Thoracic aorta (tissue), 2 donors: ENCODE data around the gene DENND5A. TPM values are rescaled to one million over a fixed set of nuclear protein-coding genes. Genes with fewer than 3 reads are reported as not detected.
"Not testable (repeated sequence)": the region's sequence is repeated elsewhere in the genome, so short reads cannot be mapped to it uniquely, and the experiment has no call there.

Source experiments
- ATAC-seq: fragments of 150-250 bp; one replicate; pipeline ENCODE4 v1.8.0; 2017; ENCODE audit warnings: low read depth; ENCODE audit not compliant: insufficient number of reproducible peaks, low FRiP score
- DNase-seq: peaks from one replicate; pipeline ENCODE4 v3.0.0-alpha.2; 2020; ENCODE audit warnings: low spot score
- H3K27ac ChIP-seq, 2 donors: fragments of 200-600 bp; sonication (generic); 1 replicate in 1 of 2; 2 replicates in 1 of 2; pipeline ENCODE4 v1.5.1; 2016; ENCODE audit warnings: mild to moderate bottlenecking in 2 of 2, moderate library complexity in 2 of 2
- H3K27me3 ChIP-seq: fragments of 200-600 bp; sonication (generic); replicated peaks from 2 replicates; pipeline ENCODE4 v1.6.0; 2016; ENCODE audit warnings: mild to moderate bottlenecking; ENCODE audit not compliant: insufficient read depth
- H3K36me3 ChIP-seq: fragments of 200-600 bp; sonication (generic); one replicate; pipeline ENCODE4 v1.5.1; 2016
- H3K4me1 ChIP-seq, 2 donors: fragments of 200-600 bp; sonication (generic); 1 replicate in 1 of 2; 2 replicates in 1 of 2; pipeline versions ENCODE4 v1.5.1 to v1.6.0; 2016; ENCODE audit warnings: low read depth in 2 of 2, mild to moderate bottlenecking in 1 of 2; ENCODE audit not compliant: control insufficient read depth in 1 of 2
- H3K4me3 ChIP-seq: fragments of 200-600 bp; sonication (generic); 2 replicates; pipeline ENCODE4 v1.5.1; 2016; ENCODE audit warnings: mild to moderate bottlenecking
- H3K9me3 ChIP-seq: fragments of 200-600 bp; sonication (generic); 2 replicates; pipeline ENCODE4 v1.5.1; 2016
- CTCF ChIP-seq: fragments of 200-600 bp; sonication (generic); IDR thresholded peaks from one replicate; pipeline ENCODE4 v1.5.1; 2019; ENCODE audit warnings: antibody characterized with exemption
- total RNA-seq, 2 donors: library from RNA; depleted of rRNA; stranded (reverse); fragments of >200 nt; gene quantifications; one replicate each; pipeline versions ENCODE4 v1.1.0 to v1.2.3, GENCODE V29; 2016

Gene DENND5A
- total RNA-seq, 2 donors from 2014 or later, result 169 to 178 TPM

DNA sequence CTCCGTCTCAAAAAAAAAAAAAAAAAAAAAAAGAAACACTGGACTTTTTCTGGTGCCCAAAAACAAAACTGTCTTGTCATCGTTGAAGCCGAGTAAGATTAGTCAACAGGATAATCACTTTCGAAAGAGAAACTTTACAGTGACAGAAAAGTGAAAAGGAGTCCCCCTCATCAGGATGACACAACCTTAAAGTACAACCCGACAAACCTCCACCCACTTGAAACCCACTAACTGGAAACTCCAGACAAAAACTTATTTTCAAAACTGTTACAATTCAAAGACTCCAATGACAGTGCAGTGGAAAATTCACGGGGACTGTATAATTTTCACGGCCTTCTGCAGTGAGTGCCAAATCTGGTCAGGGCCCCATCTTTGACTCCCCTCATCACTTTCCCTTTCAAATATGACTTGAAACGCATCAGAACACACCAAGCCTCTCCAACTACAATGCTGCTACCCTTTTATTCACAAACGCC is 1.3 kb downstream of the DENND5A start:
- ATAC-seq, result peak; percentile 22
- Histone ChIP-seq H3K4me3 (peak overlapping the region; percentile 94), H3K36me3 (no peaks in the 10 kb centered on the region), H3K4me1 (peaks cover 11 to 32% of the 10 kb centered on the region in 2 donors), H3K27ac (peak overlapping the region; percentile 96 to 97), H3K27me3 (no peaks in the 10 kb centered on the region), H3K9me3 (no peaks in the 10 kb centered on the region)
- TF ChIP-seq CTCF, result no peak
- DNase-seq, result no peak

GRCh38 chr11:9260838-9261146 is 4.4 kb downstream of the DENND5A start:
- not testable (repeated sequence) for H3K27me3 ChIP-seq, ATAC-seq, DNase-seq, H3K27ac ChIP-seq, H3K36me3 ChIP-seq, H3K4me3 ChIP-seq, H3K9me3 ChIP-seq
- peaks cover 11 to 29% of the 10 kb centered on the region in 2 donors for H3K4me1 ChIP-seq

DNA sequence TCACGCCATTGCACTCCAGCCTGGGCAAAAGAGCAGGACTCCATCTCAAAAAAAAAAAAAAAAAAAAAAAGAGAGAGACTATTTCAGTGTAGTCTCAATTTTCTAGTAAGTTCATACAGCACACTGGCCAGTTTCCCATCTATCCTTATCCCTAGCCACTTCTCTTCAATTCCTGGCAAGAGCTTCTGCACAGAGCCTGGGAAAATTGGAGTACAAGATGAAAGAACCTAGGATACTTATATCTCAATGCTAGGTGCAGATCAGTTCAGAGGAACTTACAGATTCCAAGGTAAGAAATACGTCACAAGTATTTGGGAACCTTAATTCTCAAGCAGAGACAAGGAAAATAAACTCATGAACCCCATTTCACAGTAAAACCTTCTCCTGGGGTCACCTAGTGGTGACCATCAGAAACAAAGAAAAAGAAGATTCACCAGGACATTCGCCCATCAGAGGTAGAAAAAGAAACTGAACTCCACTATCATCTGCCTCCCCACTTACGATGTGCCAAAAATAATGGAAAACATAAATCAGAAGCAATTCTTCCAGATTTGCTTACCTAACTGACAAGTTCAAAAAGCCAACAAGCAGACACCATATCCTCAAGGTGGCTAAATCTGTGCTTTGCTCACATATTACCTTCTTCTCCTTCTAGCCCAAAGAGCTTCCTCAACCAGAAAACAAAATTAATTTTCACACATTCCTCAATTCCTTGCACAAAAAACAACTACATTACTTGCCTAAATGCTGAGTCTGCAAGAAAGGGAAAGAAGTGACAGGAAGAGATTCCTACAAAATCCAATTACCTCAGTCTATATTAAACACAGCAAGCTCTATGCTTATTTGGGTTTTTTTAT is 4.9 kb downstream of the DENND5A start:
- no peaks in the 10 kb centered on the region for H3K36me3 ChIP-seq
- H3K9me3 ChIP-seq, result no peaks in the 10 kb centered on the region
- no peaks in the 10 kb centered on the region for H3K27me3 ChIP-seq
- H3K4me1 ChIP-seq, result peaks cover 11 to 27% of the 10 kb centered on the region in 2 donors
- ATAC-seq (no peak), DNase-seq (no peak)
- TF ChIP-seq CTCF, result no peak
- H3K4me3 ChIP-seq, result no peak overlapping the region
- no peak overlapping the region for H3K27ac ChIP-seq

DNA sequence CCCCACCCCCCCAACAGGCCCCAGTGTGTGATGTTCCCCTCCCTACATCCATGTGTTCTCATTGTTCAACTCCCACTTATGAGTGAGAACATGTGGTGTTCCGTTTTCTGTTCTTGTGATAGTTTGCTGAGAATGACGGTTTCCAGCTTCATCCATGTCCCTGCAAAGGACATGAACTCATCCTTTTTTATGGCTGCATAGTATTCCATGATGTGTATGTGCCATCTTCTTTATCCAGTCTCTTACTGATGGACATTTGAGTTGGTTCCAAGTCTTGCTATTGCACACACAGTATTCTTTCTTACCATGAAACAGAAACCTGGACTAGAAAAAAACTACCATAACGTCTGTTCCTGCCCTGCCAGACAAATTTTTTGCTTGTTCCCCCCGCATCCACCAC is 6.9 kb downstream of the DENND5A start:
- H3K27me3 ChIP-seq, H3K4me3 ChIP-seq, H3K9me3 ChIP-seq, DNase-seq, ATAC-seq, H3K36me3 ChIP-seq, H3K27ac ChIP-seq: not testable (repeated sequence)
- peaks cover 17 to 31% of the 10 kb centered on the region in 2 donors for H3K4me1 ChIP-seq

DNA sequence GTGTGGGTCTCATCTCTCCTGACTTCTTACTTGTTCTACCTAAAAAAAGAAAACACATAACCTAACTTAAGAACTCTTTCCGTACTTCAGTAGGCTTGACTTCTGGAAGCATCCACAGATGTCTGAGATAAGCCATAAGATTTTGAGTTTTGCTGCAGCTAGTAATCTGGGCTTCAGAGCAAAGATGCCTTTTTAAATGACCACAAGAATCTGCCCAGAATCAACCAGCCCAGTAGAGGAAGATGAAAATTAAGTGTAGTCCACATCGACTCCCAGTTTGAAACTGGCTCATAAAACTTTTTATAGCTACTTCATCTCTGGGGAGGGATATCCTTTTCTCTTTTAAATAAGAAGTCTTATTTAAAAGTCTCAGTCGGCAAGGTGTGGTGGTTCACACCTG is 10.7 kb downstream of the DENND5A start:
- Histone ChIP-seq H3K27ac (no peak overlapping the region), H3K9me3 (no peaks in the 10 kb centered on the region), H3K4me3 (no peak overlapping the region), H3K4me1 (peaks cover 20 to 26% of the 10 kb centered on the region in 2 donors), H3K27me3 (no peaks in the 10 kb centered on the region), H3K36me3 (no peaks in the 10 kb centered on the region)
- ATAC-seq (no peak), DNase-seq (no peak)
- no peak for TF ChIP-seq CTCF

- no peaks in the 10 kb centered on the region for H3K36me3 ChIP-seq
- ATAC-seq (no peak), DNase-seq (no peak)
- H3K27ac ChIP-seq, result peak overlapping the region in 1 of 2 donors; percentile 25
- no peaks in the 10 kb centered on the region for H3K27me3 ChIP-seq
- no peak overlapping the region for H3K4me3 ChIP-seq
- H3K9me3 ChIP-seq, result no peaks in the 10 kb centered on the region
- H3K4me1 ChIP-seq, result peaks cover 20 to 26% of the 10 kb centered on the region in 2 donors
- TF ChIP-seq CTCF, result no peak
Observed at GRCh38 chr11:9253086-9253485, 12.1 kb downstream of the DENND5A start.
